Skeletal muscle tissue (tissue), 4 donors: ENCODE data around the gene CGB2. TPM values are rescaled to one million over a fixed set of nuclear protein-coding genes. Genes with fewer than 3 reads are reported as not detected.
"Not testable (repeated sequence)": the region's sequence is repeated elsewhere in the genome, so short reads cannot be mapped to it uniquely, and the experiment has no call there.

Experiments
- H3K27ac ChIP-seq: one replicate; pipeline ENCODE4 v1.7.0; 2013; ENCODE audit warnings: mild to moderate bottlenecking, low read depth, low read length, inconsistent platforms
- H3K27me3 ChIP-seq, 3 donors: one replicate each; pipeline ENCODE4 v1.7.0; 2013; ENCODE audit warnings: low read length in 3 of 3; ENCODE audit not compliant: control insufficient read depth in 3 of 3, insufficient read depth in 3 of 3
- H3K36me3 ChIP-seq, 3 donors: one replicate each; pipeline ENCODE4 v1.7.0; 2013; ENCODE audit warnings: low read length in 3 of 3; ENCODE audit not compliant: control insufficient read depth in 3 of 3, insufficient read depth in 3 of 3
- H3K4me1 ChIP-seq, 3 donors: one replicate each; pipeline ENCODE4 v1.7.0; 2013; ENCODE audit warnings: low read length in 3 of 3, mild to moderate bottlenecking in 3 of 3; ENCODE audit not compliant: control insufficient read depth in 3 of 3, insufficient read depth in 3 of 3
- H3K4me3 ChIP-seq, 3 donors: one replicate each; pipeline ENCODE4 v1.7.0; 2013; ENCODE audit warnings: low read length in 3 of 3
- H3K9ac ChIP-seq, 3 donors: one replicate each; pipeline ENCODE4 v1.7.0; 2013; ENCODE audit warnings: low read length in 3 of 3, mild to moderate bottlenecking in 3 of 3, moderate library complexity in 2 of 3, low read depth in 1 of 3
- H3K9me3 ChIP-seq, 3 donors: one replicate each; pipeline ENCODE4 v1.7.0; 2013; ENCODE audit warnings: low read length in 3 of 3; ENCODE audit not compliant: control insufficient read depth in 3 of 3
- total RNA-seq: library from RNA; depleted of rRNA; stranded (reverse); fragments of >200 nt; gene quantifications from one replicate; pipeline ENCODE4 v1.2.3, GENCODE V29; 2014
- donor health status: Osteomylitis.

The CGB2 gene
- total RNA-seq, 1 donor from 2014 or later: not detected

DNA sequence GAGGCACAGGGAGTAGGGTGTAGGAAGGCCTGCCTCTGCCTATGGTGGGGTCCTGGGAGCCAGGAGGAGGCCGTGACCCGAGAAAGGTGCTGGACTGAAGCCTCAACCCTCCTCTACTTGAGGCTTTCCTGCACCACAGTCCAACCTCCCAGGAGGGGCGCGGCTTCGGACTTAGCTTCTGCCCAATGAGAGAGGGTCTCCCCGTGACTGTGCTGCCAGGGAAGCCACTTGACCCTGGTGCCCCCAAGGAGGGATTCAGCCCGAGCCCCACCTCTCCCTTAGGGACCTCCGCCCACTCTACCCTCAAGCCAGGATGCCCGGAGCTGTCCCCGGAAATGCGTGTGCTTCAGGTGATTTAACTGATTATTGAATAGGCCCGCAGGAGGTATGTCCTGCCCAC is 17.3 kb downstream of the CGB2 start, which contains the start of gene CGB8:
Gene CGB8, minus strand, starts transcription at position 101 of the 400 bp plus-strand sequence. CDS start 372 bp downstream, outside the sequence.
- H3K9me3 ChIP-seq, H3K27ac ChIP-seq, H3K4me1 ChIP-seq, H3K36me3 ChIP-seq, H3K4me3 ChIP-seq, H3K9ac ChIP-seq, H3K27me3 ChIP-seq: not testable (repeated sequence)

DNA sequence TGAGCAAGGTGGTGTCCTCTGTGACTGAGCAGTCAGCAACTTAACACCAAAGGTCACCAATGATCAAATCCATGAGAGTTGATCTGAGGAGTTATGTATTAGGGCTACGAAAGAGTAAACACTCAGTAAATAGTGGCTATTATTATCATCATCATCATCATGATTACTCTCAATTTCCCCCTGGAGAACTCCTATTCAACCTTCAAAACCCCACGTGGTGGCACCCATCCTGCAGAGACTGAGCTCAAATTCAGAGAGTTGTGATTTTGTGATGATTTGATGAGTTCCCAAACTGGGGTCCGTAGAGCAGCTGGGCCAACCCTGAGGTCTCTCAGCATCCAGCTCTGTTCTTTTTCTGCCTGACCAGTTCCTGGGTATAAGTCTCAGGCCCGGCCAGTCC is 18.1 kb downstream of the CGB2 start:
- not testable (repeated sequence) for H3K4me3 ChIP-seq, H3K9me3 ChIP-seq, H3K36me3 ChIP-seq, H3K4me1 ChIP-seq, H3K27ac ChIP-seq, H3K27me3 ChIP-seq, H3K9ac ChIP-seq

DNA sequence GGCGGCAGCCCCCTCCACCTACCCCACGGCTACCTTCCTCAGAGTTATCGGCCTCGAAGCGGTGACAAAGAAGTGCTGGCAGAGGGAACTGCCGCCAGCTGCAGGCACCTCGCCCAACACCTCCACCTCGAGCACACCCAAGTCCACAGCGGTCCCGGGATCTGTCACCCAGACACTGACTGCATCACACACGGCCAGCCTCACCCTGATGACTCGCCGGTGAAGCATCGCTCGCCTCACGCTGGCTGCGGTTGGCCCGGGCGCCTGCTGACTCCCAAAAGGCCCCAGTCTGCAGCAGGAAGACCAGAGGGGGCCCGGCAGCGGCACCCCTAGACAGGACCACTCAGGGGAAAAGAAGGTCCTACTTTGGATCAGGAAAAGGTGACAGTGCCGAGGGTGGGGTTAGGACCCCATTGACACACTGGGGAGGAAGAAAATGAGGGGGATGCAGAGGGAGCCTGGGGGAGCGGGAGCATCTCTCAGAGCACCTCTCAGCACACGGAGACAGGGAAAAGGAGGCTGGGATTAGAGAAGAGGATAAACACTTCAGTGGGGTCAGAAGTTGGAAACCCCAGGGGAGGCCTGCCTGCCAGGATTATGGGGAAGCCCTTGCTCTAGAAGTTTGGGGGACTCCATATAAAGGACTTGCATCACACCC is 18.8 kb downstream of the CGB2 start:
- H3K9ac ChIP-seq, H3K27me3 ChIP-seq, H3K27ac ChIP-seq, H3K4me3 ChIP-seq, H3K4me1 ChIP-seq, H3K9me3 ChIP-seq, H3K36me3 ChIP-seq: not testable (repeated sequence)

DNA sequence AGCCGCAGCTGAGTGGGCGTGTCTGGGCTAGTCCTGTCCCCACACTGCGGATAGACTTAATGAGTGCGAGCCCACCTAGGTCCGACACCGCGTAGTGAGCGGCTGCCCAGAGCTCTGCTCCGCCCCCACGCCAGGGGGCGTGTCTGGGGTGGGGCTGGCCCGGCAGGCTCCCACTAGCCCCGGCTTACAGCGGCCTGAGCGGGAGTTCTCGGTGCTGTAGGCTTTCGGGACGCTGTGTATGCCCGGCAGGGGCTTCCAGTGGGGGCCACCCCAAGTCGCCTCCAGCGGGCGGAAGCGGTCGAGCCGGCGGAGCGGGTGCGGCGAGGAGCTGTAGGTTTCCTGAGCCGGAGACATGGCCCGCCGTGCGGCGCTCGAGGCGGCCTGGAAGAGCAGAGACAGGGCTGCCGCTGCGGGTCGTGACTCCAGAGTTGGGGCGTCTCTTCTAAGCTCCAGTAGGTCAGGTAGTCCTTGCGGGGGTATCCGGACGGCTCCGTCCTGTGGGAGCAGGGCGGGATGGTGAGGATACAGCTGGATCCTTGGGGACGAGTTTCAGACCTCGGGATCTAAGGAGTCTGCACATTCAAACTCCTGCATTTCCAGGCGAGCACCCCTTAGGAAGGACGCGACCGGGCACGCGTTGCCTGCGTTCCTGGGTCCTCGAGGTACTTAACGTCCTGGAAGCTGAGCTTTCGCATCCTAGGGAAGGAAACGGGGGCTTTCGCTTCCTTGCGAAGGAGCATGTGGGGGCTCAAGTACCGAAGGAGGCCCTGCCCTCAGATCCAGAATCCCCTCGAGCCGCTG is 24.6 kb downstream of the CGB2 start:
- H3K27ac ChIP-seq: no peak overlapping the region
- H3K9me3 ChIP-seq: no peaks in the 10 kb centered on the region
- H3K36me3 ChIP-seq: no peaks in the 10 kb centered on the region
- H3K4me1 ChIP-seq: peaks cover 15 to 27% (median 20%) of the 10 kb centered on the region in 3 donors
- peaks cover 0 to 5% (median 0%) of the 10 kb centered on the region in 3 donors for H3K27me3 ChIP-seq
- H3K9ac ChIP-seq: peak overlapping the region; percentile 70 to 87 (median 77)
- H3K4me3 ChIP-seq: peak overlapping the region; percentile 66 to 81 (median 70)

DNA sequence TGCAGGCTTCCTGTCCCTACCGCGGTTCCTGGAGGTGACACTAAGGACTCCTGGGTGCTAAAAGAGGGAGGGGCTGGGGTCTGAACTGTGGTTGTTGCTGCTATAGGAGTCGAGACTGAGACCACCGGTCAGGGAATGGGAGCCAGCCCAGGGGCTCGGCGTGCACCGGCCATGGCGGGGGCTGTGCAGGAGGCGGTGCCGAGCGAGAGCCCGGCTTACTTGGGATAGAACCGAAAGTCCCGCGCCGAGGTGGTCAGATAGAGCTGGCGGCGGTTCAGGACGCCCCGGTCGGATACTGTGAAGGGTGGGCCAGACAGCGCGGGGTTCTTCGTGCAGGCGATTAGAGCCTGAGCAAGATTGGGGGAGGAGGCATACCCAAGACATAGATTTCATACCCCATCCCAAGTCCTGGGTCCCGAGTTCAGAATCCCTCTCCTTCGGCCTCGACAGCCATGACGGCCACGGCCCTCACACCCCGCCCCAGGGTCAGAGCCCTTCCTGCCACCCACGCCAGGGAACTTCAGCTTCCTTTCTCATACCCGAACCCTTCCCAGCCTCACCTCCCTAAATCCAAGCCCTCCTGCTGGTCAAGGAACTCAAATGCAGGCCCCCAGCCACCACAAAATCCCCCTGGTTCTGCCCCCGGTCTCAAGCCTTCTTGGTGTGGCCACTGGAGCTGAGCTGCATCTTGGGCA is 25.4 kb downstream of the CGB2 start:
- peak overlapping the region; percentile 70 to 87 (median 77) for H3K9ac ChIP-seq
- not testable (repeated sequence) for H3K27me3 ChIP-seq, H3K27ac ChIP-seq, H3K9me3 ChIP-seq, H3K36me3 ChIP-seq
- peak overlapping the region; percentile 66 to 81 (median 70) for H3K4me3 ChIP-seq
- peaks cover 15 to 27% (median 20%) of the 10 kb centered on the region in 3 donors for H3K4me1 ChIP-seq

DNA sequence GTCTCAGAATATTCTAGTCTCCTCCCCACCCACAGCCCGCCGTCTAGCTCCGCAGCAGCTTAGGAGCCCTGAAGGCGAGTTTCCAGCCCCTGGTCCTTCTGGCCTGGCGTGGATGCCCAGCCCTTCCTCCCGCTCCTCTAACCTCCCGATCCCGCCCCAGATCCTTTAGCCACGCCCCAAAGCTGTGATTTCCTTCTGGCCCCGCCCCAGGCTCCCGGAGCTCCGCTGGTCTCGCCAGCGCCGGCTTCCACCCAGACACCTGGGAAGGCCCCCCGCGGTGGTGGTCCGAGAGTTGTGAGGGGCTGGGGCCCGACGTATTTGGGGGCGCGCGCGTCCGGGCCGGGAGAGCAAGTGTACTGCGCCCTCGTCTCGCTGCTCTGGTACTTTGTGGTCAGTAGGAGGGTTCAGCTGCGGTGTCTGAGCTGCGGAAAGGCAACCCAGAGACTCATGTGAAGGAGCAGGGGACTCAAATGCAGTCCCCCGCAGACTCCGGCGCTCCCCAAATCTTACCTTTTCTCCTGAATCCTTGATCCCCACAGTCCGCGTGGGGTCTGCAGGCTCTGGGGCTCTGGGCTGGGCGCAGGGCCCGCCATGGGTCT is 26.0 kb downstream of the CGB2 start, which contains the start of gene CGB7:
Gene CGB7, minus strand, starts transcription at position 114 of the 599 bp plus-strand sequence. CDS start 2,374 bp downstream, outside the sequence.
- Histone ChIP-seq H3K27ac (no peak within 1 kb of the TSS), H3K36me3 (no peaks in the 10 kb centered on the region), H3K9me3 (no peaks in the 10 kb centered on the region), H3K4me1 (peaks cover 15 to 27% (median 20%) of the 10 kb centered on the region in 3 donors), H3K4me3 (peak within 1 kb of the TSS; percentile 66 to 81 (median 70)), H3K9ac (peak within 1 kb of the TSS; percentile 70 to 87 (median 77)), H3K27me3 (peaks cover 0 to 7% (median 0%) of the 10 kb centered on the region in 3 donors)

DNA sequence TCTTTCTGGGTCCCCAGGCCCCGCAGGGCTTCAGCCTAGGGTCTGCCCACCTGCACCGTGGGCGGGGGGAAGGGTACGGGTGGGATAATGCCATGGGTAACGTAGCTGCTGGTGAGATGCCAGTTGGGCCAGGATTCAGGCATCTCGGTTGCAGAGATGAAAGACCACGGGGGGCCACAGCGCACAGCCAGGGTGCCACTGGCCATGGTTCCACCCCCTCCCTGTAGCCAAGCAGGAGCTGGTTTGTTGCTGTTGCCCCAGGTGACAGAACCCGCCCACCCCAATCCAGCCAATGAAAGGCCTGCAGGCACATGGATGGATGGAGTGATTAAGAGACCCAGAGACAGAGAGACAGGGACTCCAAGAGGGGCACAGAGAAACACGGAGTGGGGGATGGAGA is 26.9 kb downstream of the CGB2 start:
- Histone ChIP-seq H3K27me3 (peaks cover 0 to 8% (median 0%) of the 10 kb centered on the region in 3 donors), H3K9me3 (no peaks in the 10 kb centered on the region), H3K36me3 (no peaks in the 10 kb centered on the region), H3K9ac (peak overlapping the region in 1 of 3 donors; percentile 16), H3K4me3 (peak overlapping the region in 1 of 3 donors; percentile 32), H3K4me1 (peaks cover 15 to 27% (median 20%) of the 10 kb centered on the region in 3 donors), H3K27ac (no peak overlapping the region)

DNA sequence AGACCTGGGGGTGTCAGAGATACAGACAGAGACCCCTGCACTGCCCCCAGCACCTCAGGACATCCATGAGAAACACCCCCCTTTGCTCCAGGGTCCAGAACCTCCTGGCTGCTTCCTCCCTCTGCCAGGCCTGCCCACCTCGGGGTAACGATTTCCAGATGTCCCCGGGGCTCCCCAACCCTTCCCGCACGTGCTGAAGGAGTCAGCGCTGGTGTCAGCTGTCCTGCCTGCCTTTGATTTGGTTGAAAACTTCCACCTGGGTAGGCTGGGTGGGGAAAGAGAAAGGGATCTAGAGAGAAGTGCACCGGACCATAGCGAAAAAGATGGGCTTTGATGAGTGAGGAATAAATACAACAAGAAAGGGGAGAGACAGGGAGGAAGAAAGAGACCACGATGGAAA is 27.4 kb downstream of the CGB2 start:
- H3K9ac ChIP-seq: no peak overlapping the region
- no peaks in the 10 kb centered on the region for H3K36me3 ChIP-seq
- peaks cover 0 to 13% (median 0%) of the 10 kb centered on the region in 3 donors for H3K27me3 ChIP-seq
- H3K27ac ChIP-seq: no peak overlapping the region
- peaks cover 15 to 28% (median 20%) of the 10 kb centered on the region in 3 donors for H3K4me1 ChIP-seq
- no peaks in the 10 kb centered on the region for H3K9me3 ChIP-seq
- no peak overlapping the region for H3K4me3 ChIP-seq

DNA sequence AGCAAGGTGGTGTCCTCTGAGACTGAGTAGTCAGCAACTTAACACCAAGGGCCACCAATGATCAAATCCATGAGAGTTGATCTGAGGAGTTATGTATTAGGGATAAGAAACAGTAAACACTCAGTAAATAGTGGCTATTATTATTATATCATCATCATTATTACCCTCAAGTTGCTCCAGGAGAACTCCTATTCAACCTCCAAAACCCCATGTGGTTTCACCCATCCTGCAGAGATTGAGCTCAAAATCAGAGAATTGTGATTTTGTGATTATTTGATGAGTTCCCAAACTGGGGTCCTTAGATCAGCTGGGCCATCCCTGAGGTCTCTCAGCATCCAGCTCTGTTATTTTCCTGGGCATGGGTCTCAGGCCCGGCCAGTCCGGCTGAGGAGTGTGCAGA is 29.3 kb downstream of the CGB2 start:
- H3K9me3 ChIP-seq: no peaks in the 10 kb centered on the region
- H3K9ac ChIP-seq: no peak overlapping the region
- no peaks in the 10 kb centered on the region for H3K36me3 ChIP-seq
- no peak overlapping the region for H3K27ac ChIP-seq
- H3K4me1 ChIP-seq: peaks cover 13 to 30% (median 26%) of the 10 kb centered on the region in 3 donors
- H3K27me3 ChIP-seq: peaks cover 0 to 11% (median 3%) of the 10 kb centered on the region in 3 donors
- H3K4me3 ChIP-seq: no peak overlapping the region
